Gastrocnemius medialis (tissue), 4 donors: Measurements from ENCODE around the gene DSCAML1.

Source experiments
- POLR2A ChIP-seq, 2 donors: fragments of 450-650 bp; IDR thresholded peaks; one replicate each; pipeline ENCODE4 v1.6.1; 2017; ENCODE audit warnings: antibody characterized with exemption in 2 of 2, mild to moderate bottlenecking in 2 of 2, moderate library complexity in 2 of 2
- TF ChIP-seq, protein P1 (sequence below), 5 experiments: fragments of 450-650 bp in 3 of 5; fragments of 200-600 bp in 2 of 5; sonication (generic) in 2 of 5; IDR thresholded peaks in 4 of 5; conservative IDR thresholded peaks in 1 of 5; 1 replicate in 4 of 5; 2 replicates in 1 of 5; pipeline ENCODE4 v1.5.1; 2016 to 2019; ENCODE audit warnings: antibody characterized with exemption in 5 of 5, mild to moderate bottlenecking in 3 of 5, moderate library complexity in 3 of 5

DNA sequence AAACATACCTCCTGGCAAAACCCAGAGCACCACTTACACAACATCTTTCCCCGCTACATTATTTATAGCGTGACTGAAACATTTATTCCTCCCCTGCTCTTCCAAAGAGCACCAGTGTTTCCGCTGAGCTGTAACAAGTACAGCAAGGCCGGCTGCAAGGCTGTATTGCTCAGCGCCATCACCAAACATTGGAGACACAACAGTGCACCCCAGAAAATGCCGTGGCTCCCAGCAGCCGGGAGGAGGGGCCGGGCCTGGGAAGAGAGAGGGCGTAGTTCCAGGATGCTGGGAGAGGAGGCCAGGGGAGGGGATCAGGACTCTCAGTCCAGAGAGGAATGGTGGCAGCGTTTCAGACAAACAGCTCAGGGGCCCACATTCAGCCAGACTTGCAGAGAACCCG lies 133.2 kb downstream of the DSCAML1 start:
- TF ChIP-seq, protein P1, sequence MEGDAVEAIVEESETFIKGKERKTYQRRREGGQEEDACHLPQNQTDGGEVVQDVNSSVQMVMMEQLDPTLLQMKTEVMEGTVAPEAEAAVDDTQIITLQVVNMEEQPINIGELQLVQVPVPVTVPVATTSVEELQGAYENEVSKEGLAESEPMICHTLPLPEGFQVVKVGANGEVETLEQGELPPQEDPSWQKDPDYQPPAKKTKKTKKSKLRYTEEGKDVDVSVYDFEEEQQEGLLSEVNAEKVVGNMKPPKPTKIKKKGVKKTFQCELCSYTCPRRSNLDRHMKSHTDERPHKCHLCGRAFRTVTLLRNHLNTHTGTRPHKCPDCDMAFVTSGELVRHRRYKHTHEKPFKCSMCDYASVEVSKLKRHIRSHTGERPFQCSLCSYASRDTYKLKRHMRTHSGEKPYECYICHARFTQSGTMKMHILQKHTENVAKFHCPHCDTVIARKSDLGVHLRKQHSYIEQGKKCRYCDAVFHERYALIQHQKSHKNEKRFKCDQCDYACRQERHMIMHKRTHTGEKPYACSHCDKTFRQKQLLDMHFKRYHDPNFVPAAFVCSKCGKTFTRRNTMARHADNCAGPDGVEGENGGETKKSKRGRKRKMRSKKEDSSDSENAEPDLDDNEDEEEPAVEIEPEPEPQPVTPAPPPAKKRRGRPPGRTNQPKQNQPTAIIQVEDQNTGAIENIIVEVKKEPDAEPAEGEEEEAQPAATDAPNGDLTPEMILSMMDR (IDR thresholded peaks at IDR 0.05 in 4 of 5, conservative IDR thresholded peaks at IDR 0.05 in 1 of 5): no peak
- TF ChIP-seq POLR2A (IDR thresholded peaks at IDR 0.05): no peak
